Measurements from ENCODE around the gene LBR.

DNA sequence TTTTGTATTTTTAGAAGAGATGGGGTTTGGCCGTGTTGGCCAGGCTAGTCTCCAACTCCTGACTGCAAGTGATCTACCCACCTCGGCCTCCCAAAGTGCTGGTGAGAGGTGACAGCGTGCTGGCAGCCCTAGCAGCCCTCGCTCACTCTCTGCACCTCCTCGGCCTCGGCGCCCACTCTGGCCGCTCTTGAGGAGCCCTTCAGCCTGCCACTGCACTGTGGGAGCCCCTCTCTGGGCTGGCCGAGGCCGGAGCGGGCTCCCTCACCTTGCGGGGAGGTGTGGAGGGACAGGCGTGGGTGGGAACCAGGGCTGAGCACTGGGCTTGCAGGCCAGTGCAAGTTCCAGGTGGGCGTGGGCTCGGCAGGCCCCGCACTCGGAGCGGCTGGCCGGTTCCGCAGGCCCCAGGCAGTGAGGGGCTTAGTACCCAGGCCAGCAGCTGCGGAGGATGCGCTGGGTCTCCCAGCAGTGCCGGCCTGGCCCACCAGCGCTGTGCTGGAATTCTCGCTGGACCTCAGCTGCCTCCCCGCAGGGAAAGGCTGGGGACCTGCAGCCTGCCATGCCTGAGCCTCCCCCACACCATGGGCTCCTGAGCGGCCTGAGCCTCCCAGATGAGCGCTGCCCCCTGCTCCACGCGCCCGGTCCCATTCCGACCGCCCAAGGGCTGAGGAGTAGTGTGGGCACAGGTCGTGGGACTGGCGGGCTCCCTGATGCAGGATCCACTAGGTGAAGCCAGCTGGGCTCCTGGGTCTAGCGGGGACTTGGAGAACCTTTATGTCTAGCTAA, 3.4 kb upstream of the LBR start:
- TF ChIP-seq, protein P1, sequence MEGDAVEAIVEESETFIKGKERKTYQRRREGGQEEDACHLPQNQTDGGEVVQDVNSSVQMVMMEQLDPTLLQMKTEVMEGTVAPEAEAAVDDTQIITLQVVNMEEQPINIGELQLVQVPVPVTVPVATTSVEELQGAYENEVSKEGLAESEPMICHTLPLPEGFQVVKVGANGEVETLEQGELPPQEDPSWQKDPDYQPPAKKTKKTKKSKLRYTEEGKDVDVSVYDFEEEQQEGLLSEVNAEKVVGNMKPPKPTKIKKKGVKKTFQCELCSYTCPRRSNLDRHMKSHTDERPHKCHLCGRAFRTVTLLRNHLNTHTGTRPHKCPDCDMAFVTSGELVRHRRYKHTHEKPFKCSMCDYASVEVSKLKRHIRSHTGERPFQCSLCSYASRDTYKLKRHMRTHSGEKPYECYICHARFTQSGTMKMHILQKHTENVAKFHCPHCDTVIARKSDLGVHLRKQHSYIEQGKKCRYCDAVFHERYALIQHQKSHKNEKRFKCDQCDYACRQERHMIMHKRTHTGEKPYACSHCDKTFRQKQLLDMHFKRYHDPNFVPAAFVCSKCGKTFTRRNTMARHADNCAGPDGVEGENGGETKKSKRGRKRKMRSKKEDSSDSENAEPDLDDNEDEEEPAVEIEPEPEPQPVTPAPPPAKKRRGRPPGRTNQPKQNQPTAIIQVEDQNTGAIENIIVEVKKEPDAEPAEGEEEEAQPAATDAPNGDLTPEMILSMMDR (IDR thresholded peaks at IDR 0.05), result no peak
- no peak for TF ChIP-seq POLR2A (IDR thresholded peaks at IDR 0.05)
